Measurements from ENCODE around the gene RNU5D-1.
A peak's percentile ranks its signal among the peaks of the same experiment; 100 is the strongest.
"Not testable (repeated sequence)": the region's sequence is repeated elsewhere in the genome, so short reads cannot be mapped to it uniquely, and the experiment has no call there.

The RNU5D-1 gene

GRCh38 chr1:44730741-44731512 is at the start of gene RNU5D-1:
Gene RNU5D-1, minus strand, starts transcription at chr1:44731170.
- DNase-seq, result peak; percentile 95

- no peak for DNase-seq
These were observed 49.7 kb upstream of the RNU5D-1 start for GRCh38 chr1:44780583-44781121.

- no peak for DNase-seq
These were observed 48.0 kb upstream of the RNU5D-1 start for GRCh38 chr1:44778705-44779576.

- no peak for DNase-seq
These were observed 47.1 kb upstream of the RNU5D-1 start for GRCh38 chr1:44777969-44778635.

GRCh38 chr1:44777547-44777946 is 46.6 kb upstream of the RNU5D-1 start:
- DNase-seq, result no peak

- DNase-seq, result no peak
These were observed 45.7 kb upstream of the RNU5D-1 start for GRCh38 chr1:44776730-44777068.

GRCh38 chr1:44775930-44776729 is 45.2 kb upstream of the RNU5D-1 start:
- DNase-seq, result peak; percentile 48

- DNase-seq, result peak; percentile 90
These were observed 44.3 kb upstream of the RNU5D-1 start, which contains the start of gene RPS8 for GRCh38 chr1:44775078-44775929. Gene RPS8, plus strand, starts transcription at chr1:44775540. Its CDS starts 57 bp downstream, at chr1:44775597.

GRCh38 chr1:44766421-44766820 is 35.5 kb upstream of the RNU5D-1 start:
- not testable (repeated sequence) for DNase-seq

- DNase-seq, result no peak
These were observed 29.9 kb upstream of the RNU5D-1 start for GRCh38 chr1:44760876-44761275.

- no peak for DNase-seq
These were observed 28.1 kb upstream of the RNU5D-1 start for GRCh38 chr1:44759077-44759476.

GRCh38 chr1:44757420-44757819 is 26.4 kb upstream of the RNU5D-1 start:
- DNase-seq, result no peak

GRCh38 chr1:44747878-44748277 is 16.9 kb upstream of the RNU5D-1 start:
- DNase-seq, result no peak

- DNase-seq, result no peak
These were observed 12.2 kb upstream of the RNU5D-1 start for GRCh38 chr1:44743211-44743610.

GRCh38 chr1:44740179-44740617 is 9.2 kb upstream of the RNU5D-1 start:
- no peak for DNase-seq

- peak; percentile 99 for DNase-seq
These were observed 8.6 kb upstream of the RNU5D-1 start, which contains the start of gene KIF2C for GRCh38 chr1:44739307-44740178. Gene KIF2C, plus strand, starts transcription at chr1:44739837. Its CDS starts 96 bp downstream, at chr1:44739933.

- not testable (repeated sequence) for DNase-seq
These were observed 8.0 kb upstream of the RNU5D-1 start for GRCh38 chr1:44738953-44739306.

- DNase-seq, result no peak
These were observed 5.0 kb upstream of the RNU5D-1 start for GRCh38 chr1:44735992-44736391.

GRCh38 chr1:44733784-44734183 is 2.8 kb upstream of the RNU5D-1 start:
- no peak for DNase-seq

- DNase-seq, result no peak
These were observed 2.4 kb upstream of the RNU5D-1 start for GRCh38 chr1:44733365-44733764.

All from activated naive CD4-positive, alpha-beta T cell treated with anti-CD3 and anti-CD28 coated beads, Interleukin-2, amount 50 U/mL, for 16 hours (primary cell).